ENCODE measurements around the gene SYCP2L. TPM values are rescaled to one million over a fixed set of nuclear protein-coding genes. Genes with fewer than 3 reads are reported as not detected.

The SYCP2L gene
- total and polyA plus RNA-seq, 9 of the 15 experiments (the other 6 are each of a cell fraction or from before 2014, with no cell fraction given): 12.4 to 46.9 (median 22.0) TPM

DNA sequence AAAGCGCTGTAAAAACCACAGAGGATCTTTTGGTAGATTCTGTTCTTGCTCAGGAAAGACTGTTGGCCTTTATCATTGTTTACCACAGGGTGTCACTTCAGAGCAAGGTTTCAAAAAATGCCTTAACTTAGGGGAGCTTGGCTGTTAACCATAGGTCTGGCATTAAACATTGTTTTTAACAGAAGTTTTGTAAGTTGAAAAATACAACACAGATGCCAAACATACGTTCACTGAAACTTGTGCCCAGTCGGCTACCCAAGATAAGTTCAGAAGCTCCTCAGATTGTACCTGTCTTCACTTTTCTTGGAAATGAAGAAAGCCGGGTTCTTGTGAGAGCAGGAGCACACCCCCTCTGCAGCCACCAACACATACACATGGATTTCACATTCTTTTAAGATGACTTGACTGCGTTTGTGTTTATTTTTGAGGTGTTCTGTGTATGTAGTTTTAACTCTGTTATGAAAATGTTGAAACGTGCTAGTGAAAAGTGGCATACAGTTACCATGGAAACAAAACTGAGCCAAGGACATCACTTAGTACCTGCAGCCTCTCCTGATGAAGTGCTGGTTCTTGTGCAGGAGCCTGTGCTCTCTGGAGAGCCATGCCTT, 64.9 kb downstream of the SYCP2L start:
- peaks cover 17% of the 10 kb centered on the region for H3K36me3 ChIP-seq (ENCODE audit: control insufficient read depth, insufficient read depth, low read length)
- no peaks in the 10 kb centered on the region for H3K79me2 ChIP-seq (ENCODE audit: control insufficient read depth, insufficient read depth, low read length)
- H3K27me3 ChIP-seq (ENCODE audit: control insufficient read depth in 2 of 2, insufficient read depth in 2 of 2, low read length in 2 of 2): no peaks in the 10 kb centered on the region
- ATAC-seq: peak; percentile 74
- H3K4me1 ChIP-seq (replicated peaks in 1 of 2; ENCODE audit: control insufficient read depth in 2 of 2, insufficient read depth in 2 of 2, low read length in 2 of 2): no peaks in the 10 kb centered on the region
- H3K9ac ChIP-seq (ENCODE audit: insufficient read depth in 1 of 2, low read depth in 2 of 2, low read length in 2 of 2): no peak overlapping the region
- BruUV-seq (replicated peaks): no TSS peak
- FAIRE-seq: peak; percentile 26
- WGBS (ENCODE audit: insufficient coverage, low coverage, missing lambda C conversion rate): 69% methylated on average over 6 of the region's 6 CpGs
- ChIA-PET POLR2A (interaction anchor here (0.7 kb wide), 2 partner anchors 84 to 154 kb away, joined by 3 read pairs; no protein-coding TSS in a partner anchor), CTCF (ENCODE audit: low intra/inter-chr PET ratio) (interaction anchor here (0.7 to 1.8 kb wide), 6 partner anchors 93 to 624 kb away, joined by 3 to 8 read pairs (median 4); partner anchors contain the start of gene ELOVL2)
- peak in 2 of 4 experiments; percentile 24 for DNase-seq (ENCODE audit: extremely low read depth in 1 of 4, low spot score in 3 of 4)
- intact Hi-C loops (cut with micrococcal nuclease): loop anchor here (1.0 to 10.0 kb wide), 4 partner anchors 93 to 623 kb away; partner anchors contain the start of gene ELOVL2
- no peak overlapping the region for H2AFZ ChIP-seq (ENCODE audit: low read depth, low read length)
- in situ Hi-C loops (cut with MboI): loop anchor here (25.0 kb wide), 1 partner anchor 536 kb away; no protein-coding TSS in a partner anchor
- H3K4me3 ChIP-seq: no peak overlapping the region
- no peaks in the 10 kb centered on the region for H3K9me3 ChIP-seq (replicated peaks; ENCODE audit: control insufficient read depth, insufficient read depth, low read depth, low read length)
- no peak overlapping the region for H3K4me2 ChIP-seq (ENCODE audit: insufficient read depth, low read length)
- no peaks in the 10 kb centered on the region for H3K9me1 ChIP-seq (ENCODE audit: control insufficient read depth, insufficient read depth, low read length)
- no peak overlapping the region for H3K27ac ChIP-seq (ENCODE audit: extremely low read depth, low read depth, low read length)
- H4K20me1 ChIP-seq (replicated peaks; ENCODE audit: control insufficient read depth, insufficient read depth, low read length): no peaks in the 10 kb centered on the region
- TF ChIP-seq, protein P1, sequence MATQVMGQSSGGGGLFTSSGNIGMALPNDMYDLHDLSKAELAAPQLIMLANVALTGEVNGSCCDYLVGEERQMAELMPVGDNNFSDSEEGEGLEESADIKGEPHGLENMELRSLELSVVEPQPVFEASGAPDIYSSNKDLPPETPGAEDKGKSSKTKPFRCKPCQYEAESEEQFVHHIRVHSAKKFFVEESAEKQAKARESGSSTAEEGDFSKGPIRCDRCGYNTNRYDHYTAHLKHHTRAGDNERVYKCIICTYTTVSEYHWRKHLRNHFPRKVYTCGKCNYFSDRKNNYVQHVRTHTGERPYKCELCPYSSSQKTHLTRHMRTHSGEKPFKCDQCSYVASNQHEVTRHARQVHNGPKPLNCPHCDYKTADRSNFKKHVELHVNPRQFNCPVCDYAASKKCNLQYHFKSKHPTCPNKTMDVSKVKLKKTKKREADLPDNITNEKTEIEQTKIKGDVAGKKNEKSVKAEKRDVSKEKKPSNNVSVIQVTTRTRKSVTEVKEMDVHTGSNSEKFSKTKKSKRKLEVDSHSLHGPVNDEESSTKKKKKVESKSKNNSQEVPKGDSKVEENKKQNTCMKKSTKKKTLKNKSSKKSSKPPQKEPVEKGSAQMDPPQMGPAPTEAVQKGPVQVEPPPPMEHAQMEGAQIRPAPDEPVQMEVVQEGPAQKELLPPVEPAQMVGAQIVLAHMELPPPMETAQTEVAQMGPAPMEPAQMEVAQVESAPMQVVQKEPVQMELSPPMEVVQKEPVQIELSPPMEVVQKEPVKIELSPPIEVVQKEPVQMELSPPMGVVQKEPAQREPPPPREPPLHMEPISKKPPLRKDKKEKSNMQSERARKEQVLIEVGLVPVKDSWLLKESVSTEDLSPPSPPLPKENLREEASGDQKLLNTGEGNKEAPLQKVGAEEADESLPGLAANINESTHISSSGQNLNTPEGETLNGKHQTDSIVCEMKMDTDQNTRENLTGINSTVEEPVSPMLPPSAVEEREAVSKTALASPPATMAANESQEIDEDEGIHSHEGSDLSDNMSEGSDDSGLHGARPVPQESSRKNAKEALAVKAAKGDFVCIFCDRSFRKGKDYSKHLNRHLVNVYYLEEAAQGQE (IDR thresholded peaks at IDR 0.05; ENCODE audit: borderline replicate concordance): peak; percentile 53; the same call in 1 of the 2 replicates
- TF ChIP-seq, protein P1 (CRISPR knock-in tag; IDR thresholded peaks at IDR 0.05; ENCODE audit: low read depth): no peak
- TF ChIP-seq, protein P2, sequence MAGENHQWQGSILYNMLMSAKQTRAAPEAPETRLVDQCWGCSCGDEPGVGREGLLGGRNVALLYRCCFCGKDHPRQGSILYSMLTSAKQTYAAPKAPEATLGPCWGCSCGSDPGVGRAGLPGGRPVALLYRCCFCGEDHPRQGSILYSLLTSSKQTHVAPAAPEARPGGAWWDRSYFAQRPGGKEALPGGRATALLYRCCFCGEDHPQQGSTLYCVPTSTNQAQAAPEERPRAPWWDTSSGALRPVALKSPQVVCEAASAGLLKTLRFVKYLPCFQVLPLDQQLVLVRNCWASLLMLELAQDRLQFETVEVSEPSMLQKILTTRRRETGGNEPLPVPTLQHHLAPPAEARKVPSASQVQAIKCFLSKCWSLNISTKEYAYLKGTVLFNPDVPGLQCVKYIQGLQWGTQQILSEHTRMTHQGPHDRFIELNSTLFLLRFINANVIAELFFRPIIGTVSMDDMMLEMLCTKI (IDR thresholded peaks at IDR 0.05; ENCODE audit: partially characterized antibody): no peak
- TF ChIP-seq FOXM1 (IDR thresholded peaks at IDR 0.05; ENCODE audit: low read depth) (0 out of 2 replicates have a peak, but pooled peaks have one; percentile 32), FOXM1 (CRISPR knock-in tag; IDR thresholded peaks at IDR 0.05; ENCODE audit: low read depth) (no peak), RFX1 (IDR thresholded peaks at IDR 0.05) (peak; percentile 75), ZNF184 (CRISPR knock-in tag; IDR thresholded peaks at IDR 0.05) (no peak), SMC3 (conservative IDR thresholded peaks at IDR 0.05; ENCODE audit: insufficient read depth, low read depth, low read length) (0 out of 2 replicates have a peak, but pooled peaks have one; percentile 24)
- TF ChIP-seq, protein P3, sequence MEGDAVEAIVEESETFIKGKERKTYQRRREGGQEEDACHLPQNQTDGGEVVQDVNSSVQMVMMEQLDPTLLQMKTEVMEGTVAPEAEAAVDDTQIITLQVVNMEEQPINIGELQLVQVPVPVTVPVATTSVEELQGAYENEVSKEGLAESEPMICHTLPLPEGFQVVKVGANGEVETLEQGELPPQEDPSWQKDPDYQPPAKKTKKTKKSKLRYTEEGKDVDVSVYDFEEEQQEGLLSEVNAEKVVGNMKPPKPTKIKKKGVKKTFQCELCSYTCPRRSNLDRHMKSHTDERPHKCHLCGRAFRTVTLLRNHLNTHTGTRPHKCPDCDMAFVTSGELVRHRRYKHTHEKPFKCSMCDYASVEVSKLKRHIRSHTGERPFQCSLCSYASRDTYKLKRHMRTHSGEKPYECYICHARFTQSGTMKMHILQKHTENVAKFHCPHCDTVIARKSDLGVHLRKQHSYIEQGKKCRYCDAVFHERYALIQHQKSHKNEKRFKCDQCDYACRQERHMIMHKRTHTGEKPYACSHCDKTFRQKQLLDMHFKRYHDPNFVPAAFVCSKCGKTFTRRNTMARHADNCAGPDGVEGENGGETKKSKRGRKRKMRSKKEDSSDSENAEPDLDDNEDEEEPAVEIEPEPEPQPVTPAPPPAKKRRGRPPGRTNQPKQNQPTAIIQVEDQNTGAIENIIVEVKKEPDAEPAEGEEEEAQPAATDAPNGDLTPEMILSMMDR (IDR thresholded peaks at IDR 0.05 in 2 of 3, conservative IDR thresholded peaks at IDR 0.05 in 1 of 3; ENCODE audit: insufficient read depth in 2 of 3, low read depth in 1 of 3, low read length in 3 of 3): peak; percentile 43 to 62 (median 52); a peak in 4 of 6 replicates
